HG03439 (cell line): Measurements from ENCODE around the gene NR3C2.
A peak's percentile ranks its signal among the peaks of the same experiment; 100 is the strongest.
"Not testable (repeated sequence)": the region's sequence is repeated elsewhere in the genome, so short reads cannot be mapped to it uniquely, and the experiment has no call there.

ENCODE experiments used
- ATAC-seq: cut with Tn5 transposase; IDR thresholded peaks from one replicate; pipeline ENCODE4 v1.9.1; 2021; ENCODE audit warnings: mild to moderate bottlenecking, moderate library complexity; ENCODE audit not compliant: unreplicated experiment

Gene NR3C2

DNA sequence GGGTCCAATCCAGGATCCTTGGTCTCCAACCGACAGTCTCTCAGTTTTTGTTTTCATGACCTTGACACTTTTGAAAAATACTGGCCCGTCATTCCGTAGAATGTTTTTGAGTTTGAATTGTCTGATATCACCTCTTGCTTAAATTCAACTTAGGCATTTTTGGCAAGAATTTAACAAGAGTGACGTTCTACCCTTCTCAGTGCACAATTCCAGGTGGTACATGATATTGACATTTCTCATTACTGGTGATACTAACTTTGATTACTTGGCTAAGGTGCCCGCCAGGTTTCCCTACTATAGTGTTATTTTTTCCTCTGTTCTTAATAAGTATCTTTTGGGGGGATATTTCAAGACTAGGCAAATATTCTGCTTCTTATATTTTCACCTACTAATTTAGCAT is 215.1 kb downstream of the NR3C2 start:
- no peak for ATAC-seq

DNA sequence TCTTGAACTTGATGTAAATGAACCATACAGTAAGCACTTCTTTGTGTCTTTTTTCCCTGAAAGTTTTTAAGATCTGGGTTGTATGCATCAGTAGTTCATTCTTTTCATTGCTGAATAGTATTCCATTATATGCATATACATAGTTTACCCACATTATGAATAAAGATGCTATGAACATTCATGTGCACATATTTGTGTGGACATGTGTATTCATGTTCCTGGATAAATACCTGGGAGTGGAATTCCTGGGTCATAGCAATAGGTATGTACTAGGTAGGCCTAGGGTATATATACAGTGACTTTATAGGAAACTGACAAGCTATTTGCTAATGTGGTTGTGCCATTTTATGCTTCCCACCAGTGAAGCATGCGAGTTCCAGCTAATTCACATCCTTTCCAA is 215.9 kb downstream of the NR3C2 start:
- ATAC-seq: no peak

DNA sequence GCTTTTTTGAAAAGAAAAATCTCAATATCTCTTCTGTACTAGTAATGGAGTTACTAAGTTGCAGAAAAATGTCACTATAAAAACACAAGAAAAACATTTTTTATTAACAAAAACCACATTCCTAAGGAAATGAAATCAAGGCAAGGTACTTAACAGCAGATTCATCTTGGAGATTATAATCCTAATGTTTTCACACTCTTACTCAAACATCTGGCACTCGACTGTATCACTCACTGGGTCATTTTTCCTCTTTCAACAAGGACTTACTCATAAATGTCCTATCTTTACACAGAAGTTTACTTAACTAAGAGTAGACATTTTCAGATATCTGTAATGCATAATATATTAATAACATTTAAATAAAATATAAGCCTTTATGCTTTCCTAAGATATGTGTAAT is 216.6 kb downstream of the NR3C2 start:
- ATAC-seq: no peak

DNA sequence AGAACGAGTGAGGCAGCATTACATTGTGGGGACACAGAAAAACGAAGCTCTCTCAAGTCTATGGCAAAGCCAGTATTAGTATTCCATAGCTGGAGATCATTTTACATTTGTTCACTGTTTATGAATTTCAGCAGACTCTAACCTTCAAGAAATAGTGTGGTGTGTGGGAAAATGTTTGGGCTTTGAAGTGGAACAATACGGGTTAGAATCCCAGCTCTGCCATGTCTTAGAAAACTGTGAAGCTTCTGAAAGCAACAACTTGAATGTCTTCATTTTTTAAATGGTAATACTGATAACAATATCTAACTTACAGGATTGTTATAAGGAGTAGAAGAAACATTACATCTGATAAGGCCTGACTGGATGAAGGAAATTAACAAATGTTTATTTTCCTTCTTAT is 217.7 kb downstream of the NR3C2 start:
- no peak for ATAC-seq

DNA sequence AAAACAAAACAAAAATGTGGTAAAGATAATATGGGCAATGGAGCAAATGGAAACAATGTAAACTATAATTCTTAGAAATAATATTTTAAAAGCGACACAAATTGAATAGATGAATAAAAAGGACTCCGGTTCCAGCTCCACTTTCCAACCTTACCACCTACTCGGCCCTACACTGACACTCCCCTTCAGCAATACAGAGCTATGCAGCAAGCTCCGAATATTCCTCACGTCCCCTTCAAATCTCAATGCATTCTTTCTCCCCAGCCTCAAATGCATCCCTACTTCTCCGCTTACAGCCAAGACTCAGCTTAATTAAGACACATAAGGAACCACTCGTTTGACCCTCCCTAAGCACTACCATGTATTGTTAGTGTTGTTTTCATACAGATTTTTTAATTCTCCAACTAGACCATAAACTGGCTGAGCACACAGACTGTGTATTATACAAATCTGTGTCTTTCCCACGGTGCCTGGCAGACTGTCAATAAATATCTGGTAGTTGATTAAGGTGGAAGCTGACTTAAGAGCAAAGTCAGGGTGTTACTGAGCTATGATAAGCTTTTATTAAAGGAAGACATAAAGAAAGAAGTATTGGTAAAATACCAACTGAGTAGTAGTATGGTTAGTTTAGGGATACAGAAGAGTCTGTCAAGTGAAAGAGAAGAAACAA is 219.1 kb downstream of the NR3C2 start:
- ATAC-seq: no peak

DNA sequence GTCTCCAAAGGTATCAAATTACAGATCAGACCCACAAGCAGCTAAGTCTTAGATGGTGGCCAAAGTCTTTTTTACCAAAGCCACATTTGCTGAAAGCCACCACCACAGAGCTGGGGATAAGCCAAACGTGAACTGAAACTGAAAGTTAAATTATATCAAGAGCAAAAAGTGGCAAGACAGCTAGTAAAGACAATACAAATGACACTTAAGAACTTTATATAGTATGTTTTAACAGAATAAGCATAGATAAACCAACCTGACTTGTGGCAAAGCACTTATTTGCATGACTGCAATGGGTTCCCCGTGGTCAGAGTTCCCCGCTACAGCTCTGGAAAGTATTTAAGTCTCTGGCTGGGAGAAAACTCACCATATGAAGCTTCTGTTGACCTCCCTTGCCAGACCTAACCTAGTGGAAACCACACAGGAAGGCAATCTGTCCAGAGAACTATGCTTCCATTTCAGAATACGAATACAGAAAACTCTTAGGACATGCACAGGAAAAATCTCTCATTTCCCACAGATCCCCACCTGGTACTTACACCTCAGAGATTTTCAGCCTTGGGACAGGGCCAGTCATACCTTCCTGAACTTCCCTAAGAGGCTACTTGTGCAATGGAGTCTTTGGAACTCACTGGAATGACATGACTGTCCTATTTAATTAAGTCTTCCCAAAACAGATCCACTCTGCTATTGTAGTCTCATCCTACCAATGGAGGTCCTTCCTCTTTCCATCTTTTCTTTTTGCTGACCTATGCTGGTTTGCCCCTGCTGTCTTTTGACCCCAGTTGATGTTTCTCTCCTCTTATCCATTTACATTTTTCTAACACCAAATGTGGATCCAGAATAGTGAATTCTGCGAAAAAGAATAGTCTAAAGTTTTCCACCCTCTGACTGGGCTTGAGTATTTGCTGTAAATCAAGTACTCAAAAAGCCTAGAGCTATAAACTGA is 225.1 kb downstream of the NR3C2 start:
- ATAC-seq: peak; percentile 94

DNA sequence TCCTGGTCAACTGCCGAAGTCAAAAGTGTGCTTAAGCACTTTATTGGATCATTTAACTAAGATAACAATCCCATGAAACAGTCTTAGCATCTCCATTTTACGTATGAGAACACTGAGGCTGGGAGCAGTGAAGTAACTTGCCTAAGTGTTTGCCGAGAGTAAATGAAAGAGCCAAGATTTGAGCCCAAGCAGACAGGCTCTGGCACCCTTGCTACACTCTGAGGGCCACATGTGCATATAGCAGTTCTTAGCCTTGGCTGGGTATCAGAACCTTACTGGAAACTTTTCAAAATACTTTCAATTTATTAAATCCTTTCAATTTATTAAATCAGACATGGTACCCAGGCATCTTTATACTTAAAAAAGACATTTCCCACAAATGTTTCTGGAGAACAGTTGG is 225.9 kb downstream of the NR3C2 start:
- ATAC-seq: no peak

DNA sequence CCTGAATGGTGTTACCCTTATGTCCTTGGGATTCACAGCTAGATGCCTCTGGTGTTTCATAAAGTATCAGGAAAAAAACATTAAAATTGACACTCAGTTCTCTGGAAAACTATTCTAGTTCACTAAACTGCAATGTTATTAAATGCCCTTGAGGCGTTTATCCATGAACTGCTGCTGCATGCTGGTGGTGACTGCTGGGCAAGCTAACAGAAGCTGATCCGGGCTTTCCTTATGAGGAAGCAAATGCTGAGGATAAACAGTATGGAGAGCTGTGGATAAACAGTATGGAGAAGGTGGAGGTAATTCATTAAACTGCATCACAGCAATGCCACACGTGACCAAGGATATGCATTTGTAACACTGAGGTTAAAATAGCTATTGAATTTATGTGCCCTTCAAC is 227.0 kb downstream of the NR3C2 start:
- ATAC-seq: no peak

DNA sequence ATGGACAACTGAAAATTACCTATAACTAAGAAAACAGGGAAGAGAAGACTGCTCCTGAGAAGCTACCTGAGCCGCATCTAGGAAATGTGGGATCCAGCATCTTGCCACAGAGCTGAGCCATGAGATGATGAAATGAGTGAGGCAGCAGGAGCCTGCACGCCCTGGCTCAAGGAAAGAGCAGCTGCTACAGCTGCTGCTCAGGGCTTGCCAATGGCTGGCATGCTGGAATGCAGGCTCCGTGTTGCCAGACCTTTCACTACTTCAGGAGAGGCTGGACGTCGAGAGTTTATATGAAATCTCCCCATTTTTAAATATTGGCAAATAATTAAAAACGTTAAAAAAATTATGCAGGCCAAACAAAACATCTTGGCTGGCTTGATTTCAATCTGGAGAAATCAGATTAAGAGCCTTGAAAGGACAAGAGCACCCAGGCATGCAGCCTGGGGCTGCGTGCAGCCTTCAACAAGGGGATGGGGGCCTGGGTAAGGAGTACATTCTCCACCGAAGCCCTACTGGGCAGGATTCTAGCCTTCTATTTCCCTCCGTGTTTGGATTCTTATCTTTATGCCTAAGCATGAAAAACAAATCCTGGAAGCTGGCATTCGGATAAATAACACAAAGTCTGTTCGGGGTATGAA is 227.6 kb downstream of the NR3C2 start:
- no peak for ATAC-seq

DNA sequence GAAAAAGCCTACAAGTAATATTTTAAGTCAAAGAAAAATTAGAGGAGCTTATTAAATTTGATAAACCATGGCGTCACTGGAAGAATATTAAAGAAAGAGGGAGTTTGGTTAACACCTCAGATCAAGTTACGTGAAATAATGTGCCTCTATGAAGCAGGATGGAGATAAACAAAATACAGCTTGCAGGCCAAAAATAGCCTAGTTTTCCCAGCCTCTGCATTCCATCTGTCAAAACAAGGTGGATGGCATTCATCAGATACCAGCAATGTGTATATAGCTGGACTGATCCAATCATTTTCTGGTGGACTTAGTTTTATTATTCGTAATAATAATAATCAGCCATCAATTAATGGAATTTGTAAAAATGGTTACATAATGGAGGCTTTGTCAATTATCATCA is 230.7 kb downstream of the NR3C2 start:
- ATAC-seq: no peak

DNA sequence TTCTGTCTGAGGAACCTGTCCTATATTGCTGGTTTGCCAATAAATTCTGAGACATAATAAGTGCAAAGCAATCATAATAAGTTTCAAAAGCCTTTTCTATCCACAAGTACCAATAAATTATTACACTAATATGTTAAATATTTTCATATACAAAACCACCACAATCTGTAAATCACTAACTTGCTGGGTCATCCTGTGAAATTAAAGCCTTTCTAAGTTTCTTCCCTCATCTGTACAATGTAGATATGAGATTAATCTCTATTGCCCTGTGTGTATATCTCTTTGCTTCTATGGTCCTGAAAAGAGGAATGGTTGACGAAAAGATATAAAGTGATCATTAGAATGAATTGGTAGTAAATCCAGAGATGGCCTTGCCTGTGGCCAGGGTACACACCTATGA is 231.6 kb downstream of the NR3C2 start:
- no peak for ATAC-seq

DNA sequence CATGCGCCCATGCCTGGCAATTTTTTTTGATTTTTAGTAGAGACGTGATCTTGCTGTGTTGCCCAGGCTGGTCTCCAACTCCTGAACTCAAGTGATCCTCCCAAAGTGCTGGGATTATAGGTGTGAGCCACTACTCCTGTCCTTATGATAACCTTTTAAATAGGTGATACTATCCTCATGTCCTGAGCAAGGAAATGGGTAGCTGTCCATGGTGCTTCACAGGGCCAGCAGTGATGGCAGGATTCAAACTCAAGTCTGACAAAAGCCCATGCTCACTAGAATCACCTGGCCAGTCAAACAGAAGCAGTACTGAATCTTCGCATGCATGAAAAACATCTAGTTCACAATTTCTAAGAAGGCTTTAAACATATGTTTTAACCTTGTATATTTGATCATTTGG is 235.1 kb downstream of the NR3C2 start:
- ATAC-seq: no peak

DNA sequence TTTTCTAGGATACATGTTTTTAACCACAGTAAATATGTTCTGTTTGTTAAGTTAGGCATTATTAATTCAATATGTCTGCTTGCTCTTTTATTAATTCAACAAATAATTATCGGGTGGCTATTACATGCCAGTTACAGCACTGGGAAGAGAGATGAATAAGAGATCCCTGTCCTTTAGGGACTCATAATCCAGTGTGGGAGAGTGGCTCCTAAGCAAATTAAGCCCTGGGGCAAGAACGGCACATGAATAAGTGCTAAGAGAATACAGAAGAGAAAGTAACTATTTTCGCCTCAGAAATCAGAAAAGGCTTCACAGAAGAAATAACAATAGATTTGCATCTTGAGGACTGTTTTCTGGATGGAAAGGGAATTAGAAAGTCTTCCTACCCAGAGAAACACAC is 236.7 kb downstream of the NR3C2 start:
- no peak for ATAC-seq

DNA sequence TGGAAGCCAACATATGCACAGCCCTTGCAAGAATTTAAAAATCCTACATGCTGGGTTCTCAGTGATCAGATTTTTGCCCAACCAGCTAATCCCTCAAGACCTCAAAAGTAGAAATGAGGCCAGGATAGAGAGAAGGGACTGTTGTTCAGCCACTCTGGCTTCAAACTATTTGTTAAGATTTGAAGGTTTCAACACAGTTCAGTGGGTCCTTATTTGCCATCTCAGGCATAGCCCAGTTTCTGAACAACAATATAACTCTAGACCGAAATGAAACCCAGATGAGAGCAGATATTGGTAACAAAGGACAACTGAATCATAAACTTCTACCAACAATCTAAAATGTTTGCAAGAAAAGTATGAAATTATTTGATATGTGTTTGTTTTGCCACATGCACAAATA is 237.3 kb downstream of the NR3C2 start:
- ATAC-seq: no peak

DNA sequence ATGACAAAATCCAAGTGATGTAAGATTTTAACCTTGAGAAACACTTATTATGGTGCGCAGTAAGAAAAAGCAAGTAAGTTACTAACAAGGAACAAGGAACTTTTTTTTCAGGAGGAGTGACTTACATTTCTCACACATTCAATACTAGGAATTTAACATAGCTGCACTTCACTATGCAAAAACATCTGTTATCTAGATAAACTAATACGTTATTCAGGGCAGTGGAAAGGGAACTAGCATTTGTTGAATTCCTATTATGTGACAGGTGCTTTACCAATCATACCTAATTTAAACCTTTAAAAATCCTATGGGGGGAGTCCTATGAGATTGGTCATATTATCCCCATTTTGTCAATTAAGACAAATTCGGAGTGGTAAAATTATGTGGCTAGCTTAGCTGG is 238.0 kb downstream of the NR3C2 start:
- ATAC-seq: no peak

DNA sequence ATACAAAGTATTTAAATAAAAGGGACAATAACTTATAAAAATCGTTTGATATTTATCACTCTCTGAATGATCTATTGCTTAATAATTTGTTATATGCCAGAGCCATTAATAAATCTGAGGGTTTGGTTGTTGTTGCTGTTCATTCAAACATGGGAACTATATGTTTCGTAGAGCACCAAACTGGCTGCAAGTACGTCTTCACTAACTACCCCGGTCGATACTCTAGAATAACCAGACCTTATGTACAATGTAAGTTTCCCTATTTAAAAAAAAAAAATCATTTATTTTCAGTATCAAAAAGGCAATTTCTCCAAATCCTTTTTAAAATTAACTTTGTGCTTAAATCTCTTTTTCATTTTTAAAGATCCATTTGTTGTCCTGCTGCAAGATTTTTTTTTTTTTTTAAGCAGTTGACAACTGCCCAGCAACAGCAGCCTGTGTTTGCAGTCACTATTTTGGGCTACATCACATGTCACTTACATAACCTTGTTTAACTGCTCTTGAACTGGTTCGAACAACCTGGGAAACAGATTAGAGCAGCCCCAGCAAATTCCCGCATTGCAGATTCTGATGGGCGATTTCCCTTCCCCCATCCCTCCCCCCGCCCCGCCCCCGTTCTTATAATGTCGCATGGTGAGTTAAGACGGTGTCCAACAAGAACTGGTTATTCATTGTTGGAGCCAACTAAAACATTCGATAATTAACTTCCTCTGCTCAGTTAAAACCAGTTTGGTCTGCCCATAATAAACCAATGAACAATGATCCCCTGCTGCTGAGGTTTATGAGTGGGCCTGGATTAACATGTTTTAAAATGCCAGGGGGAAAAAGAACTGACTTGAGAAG is 238.9 kb downstream of the NR3C2 start:
- no peak for ATAC-seq

DNA sequence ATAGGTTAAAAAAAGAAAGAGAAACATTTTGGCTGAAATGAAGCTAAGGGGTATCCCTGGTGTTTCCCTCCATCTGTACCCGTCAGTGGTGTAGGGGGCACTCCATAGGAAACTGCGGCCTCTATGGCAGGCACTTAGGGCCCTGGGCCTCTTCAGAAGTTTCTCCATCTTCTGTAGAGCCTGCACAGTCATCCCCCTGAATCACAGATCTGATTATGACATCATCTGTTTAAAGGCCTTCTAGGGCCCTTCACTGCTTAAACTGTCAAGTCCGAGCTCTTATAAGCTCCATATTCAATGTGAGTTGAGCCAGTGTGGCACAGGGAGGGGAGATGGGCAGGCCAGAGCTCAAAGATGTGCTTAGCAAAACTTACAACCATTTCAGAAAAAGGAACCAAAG is 241.3 kb downstream of the NR3C2 start:
- no peak for ATAC-seq

DNA sequence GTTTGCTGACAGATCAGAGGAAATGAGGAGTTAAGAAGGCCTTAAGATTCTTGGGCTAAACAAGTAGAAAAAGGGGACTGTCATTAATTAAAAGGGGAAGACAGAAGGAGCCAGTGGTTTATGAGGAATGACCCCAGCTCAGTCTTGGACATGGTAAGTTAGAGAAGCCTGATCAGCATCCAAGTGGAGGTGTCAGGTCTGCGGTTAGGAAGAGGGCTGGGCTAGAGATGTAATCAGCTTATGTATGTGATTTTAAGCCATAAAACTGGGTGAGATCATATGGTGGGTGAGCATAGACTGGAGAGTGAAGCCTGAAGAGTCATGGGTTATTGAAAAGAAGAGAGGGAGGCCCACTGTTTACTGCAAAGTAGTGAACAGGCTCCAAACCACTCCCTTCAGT is 246.1 kb downstream of the NR3C2 start:
- ATAC-seq: no peak

DNA sequence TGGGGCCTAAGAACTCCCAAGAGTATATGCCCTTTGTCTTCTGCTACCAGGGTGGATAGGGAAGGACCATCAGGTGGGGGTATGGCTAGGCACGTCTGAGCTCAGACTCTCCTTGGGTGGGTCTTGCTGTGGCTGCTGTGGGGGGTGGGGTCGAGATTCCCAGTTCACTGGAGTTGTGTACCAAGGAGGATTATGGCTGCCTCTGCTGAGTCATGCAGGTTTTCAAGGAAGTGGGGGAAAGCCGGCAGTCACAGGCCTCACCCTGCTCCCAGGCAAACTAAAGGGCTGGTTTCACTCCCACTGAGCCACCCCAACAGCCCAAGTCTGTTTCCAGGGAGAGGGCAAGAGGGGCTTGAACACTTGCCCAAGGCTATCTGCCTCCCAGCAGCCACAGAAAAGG is 249.7 kb downstream of the NR3C2 start:
- no peak for ATAC-seq

DNA sequence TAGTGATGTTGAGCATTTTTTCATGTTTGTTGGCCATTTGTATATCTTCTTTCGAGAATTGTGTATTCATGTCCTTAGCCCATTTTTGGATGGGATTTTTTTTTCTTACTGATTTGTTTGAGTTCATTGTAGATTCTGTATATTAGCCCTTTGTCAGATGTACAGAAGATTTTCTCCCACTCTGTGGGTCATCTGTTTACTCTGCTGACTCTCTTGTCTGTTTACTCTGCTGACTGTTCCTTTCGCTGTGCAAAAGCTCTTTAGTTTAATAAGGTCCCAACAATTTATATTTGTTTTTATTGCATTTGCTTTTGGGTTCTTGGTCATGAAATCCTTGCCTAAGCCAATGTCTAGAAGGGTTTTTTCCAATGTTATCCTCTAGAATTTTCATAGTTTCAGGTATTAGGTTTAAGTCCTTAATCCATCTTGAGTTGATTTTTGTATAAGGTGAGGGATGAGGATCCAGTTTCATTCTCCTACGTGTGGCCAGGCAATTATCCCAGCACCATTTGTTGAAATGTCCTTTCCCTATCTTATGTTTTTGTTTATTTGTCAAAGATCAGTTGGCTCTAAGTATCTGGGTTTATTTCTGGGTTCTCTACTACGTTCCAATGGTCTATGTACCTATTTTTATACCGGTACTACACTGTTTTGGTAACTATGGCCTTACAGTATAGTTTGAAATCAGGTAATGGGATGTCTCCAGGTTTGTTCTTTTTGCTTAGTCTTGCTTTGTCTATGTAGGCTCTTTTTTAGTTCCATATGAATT is 254.6 kb downstream of the NR3C2 start:
- ATAC-seq: not testable (repeated sequence)
